Karpas-422 (cell line): ENCODE results near the gene SBNO2. TPM values are rescaled to one million over a fixed set of nuclear protein-coding genes. Genes with fewer than 3 reads are reported as not detected.
A peak's percentile ranks its signal among the peaks of the same experiment; 100 is the strongest.

Source experiments
- DNase-seq: peaks from one replicate; pipeline ENCODE4 v3.0.0-alpha.2; 2015
- H2AFZ ChIP-seq: fragments of 200-600 bp; sonication (generic); 2 replicates; pipeline ENCODE4 v1.6.1; 2014; ENCODE audit warnings: antibody characterized with exemption, low read length, mixed read lengths
- H3K27ac ChIP-seq: fragments of 200-600 bp; sonication (generic); 2 replicates; pipeline ENCODE4 v1.5.1; 2014; ENCODE audit warnings: mild to moderate bottlenecking, low read length, moderate library complexity
- H3K27me3 ChIP-seq: fragments of 200-600 bp; sonication (generic); 2 replicates; pipeline ENCODE4 v1.6.1; 2014; ENCODE audit warnings: low read length, mixed read lengths
- H3K36me3 ChIP-seq: fragments of 200-600 bp; sonication (generic); 2 replicates; pipeline ENCODE4 v1.6.1; 2014; ENCODE audit warnings: low read length, mixed read lengths; ENCODE audit not compliant: insufficient read depth
- H3K4me1 ChIP-seq: fragments of 200-600 bp; sonication (generic); 2 replicates; pipeline ENCODE4 v1.6.1; 2014; ENCODE audit warnings: mild to moderate bottlenecking, low read length, mixed read lengths
- H3K4me2 ChIP-seq: fragments of 200-600 bp; sonication (generic); 2 replicates; pipeline ENCODE4 v1.6.1; 2014; ENCODE audit warnings: low read length, low read depth, mild to moderate bottlenecking; ENCODE audit not compliant: poor library complexity, severe bottlenecking
- H3K4me3 ChIP-seq: fragments of 200-600 bp; sonication (generic); 2 replicates; pipeline ENCODE4 v1.5.1; 2014; ENCODE audit warnings: mild to moderate bottlenecking, antibody characterized with exemption, low read length, mixed read lengths
- H3K79me2 ChIP-seq: fragments of 200-600 bp; sonication (generic); 2 replicates; pipeline ENCODE4 v1.6.1; 2014; ENCODE audit warnings: mild to moderate bottlenecking, low read length, mixed read lengths
- H3K9ac ChIP-seq: fragments of 200-600 bp; sonication (generic); 2 replicates; pipeline ENCODE4 v1.6.0; 2014; ENCODE audit warnings: low read length
- H3K9me2 ChIP-seq: fragments of 200-600 bp; sonication (generic), shearing (Covaris generic); replicated peaks from 2 replicates; pipeline ENCODE4 v1.6.0; 2014; ENCODE audit warnings: mild to moderate bottlenecking, low read length, moderate library complexity; ENCODE audit not compliant: insufficient read depth
- H3K9me3 ChIP-seq: fragments of 300-700, 200-600 bp; sonication (generic); 2 replicates; pipeline ENCODE4 v1.6.1; 2014; ENCODE audit warnings: low read length, mixed read lengths
- H4K20me1 ChIP-seq: fragments of 200-600 bp; sonication (generic); 2 replicates; pipeline ENCODE4 v1.6.1; 2014; ENCODE audit warnings: mild to moderate bottlenecking, antibody characterized with exemption, low read length, low read depth; ENCODE audit not compliant: insufficient read depth
- total RNA-seq: library from RNA; depleted of rRNA; stranded (reverse); fragments of >200 nt; shearing (Covaris generic); gene quantifications from 2 replicates; pipeline ENCODE4 v1.2.3, GENCODE V29; 2014; ENCODE audit warnings: low replicate concordance

The SBNO2 gene
- total RNA-seq, 1 experiment from 2014 or later: 7.9 TPM

DNA sequence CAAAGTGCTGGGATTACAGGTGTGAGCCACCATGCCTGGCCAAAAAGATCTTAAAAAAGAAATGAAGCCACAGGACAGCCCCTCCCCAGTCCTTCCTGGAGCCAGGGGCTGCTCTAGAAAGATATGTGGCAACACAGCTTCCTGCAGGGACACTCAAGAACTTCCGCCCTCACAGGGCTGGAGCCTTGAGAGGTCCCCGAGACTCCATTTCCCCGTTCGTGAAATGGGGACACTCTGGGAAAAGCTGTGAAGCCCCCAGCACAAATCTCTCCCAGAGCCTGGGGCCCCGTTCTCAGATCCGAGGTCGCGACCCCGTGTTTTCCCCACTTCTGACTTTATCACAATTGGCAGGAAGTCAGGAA lies 72.8 kb downstream of the SBNO2 start:
- H3K27me3 ChIP-seq: no peaks in the 10 kb centered on the region
- H3K9me3 ChIP-seq: no peaks in the 10 kb centered on the region
- no peak overlapping the region for H3K9ac ChIP-seq
- H3K79me2 ChIP-seq: peaks cover 14% of the 10 kb centered on the region
- H3K27ac ChIP-seq: no peak overlapping the region
- H3K9me2 ChIP-seq: no peaks in the 10 kb centered on the region
- no peak for DNase-seq
- H3K4me2 ChIP-seq: no peak overlapping the region
- peaks cover 5% of the 10 kb centered on the region; the same call in 1 of the 2 replicates for H4K20me1 ChIP-seq
- no peak overlapping the region for H2AFZ ChIP-seq
- no peaks in the 10 kb centered on the region for H3K36me3 ChIP-seq
- peaks cover 25% of the 10 kb centered on the region for H3K4me1 ChIP-seq
- H3K4me3 ChIP-seq: no peak overlapping the region

DNA sequence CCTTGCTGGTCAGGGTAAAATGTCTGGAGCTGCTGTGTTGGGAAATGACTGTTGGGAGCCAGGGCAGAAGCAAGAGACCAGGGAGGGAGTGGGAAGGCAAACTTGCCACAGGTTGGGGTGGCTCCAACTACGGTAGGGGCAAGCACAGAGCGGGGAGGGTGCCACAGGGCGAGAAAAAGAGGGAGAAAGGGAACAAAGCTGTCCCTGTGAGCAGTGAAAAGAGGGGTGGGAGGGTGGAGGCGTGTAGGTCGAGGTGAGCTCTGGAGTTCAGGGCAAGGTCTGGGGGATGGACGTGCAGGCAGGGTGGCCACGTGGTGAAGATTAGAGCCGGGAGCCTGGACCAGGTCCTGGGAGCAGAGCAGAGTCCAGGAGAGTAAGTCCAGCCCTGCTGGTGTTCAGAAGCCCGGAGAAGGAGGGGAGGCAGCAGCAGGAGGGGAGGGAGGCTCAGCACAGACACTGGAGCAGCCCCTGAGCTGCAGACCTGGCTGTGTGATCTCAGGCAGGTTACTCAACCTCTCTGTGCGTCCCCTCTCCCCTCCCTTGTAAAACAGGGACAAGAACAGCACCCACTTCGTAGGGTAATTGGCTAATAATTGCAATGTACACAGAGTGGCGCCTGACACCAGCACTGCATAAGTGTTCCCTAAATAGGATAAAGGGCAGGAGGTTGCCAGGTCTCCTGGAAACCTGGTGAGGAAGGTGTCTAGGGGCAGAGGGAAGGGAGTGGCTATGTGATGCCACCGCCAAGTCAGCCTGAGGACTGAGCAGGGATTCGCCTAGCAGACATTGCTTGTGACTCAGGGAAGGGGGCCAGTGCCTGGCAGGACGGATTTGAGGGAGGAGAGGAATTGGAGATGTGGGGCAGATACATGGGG lies 75.7 kb downstream of the SBNO2 start:
- no peaks in the 10 kb centered on the region for H3K9me2 ChIP-seq
- no peak overlapping the region for H3K27ac ChIP-seq
- no peak overlapping the region for H2AFZ ChIP-seq
- peaks cover 27% of the 10 kb centered on the region for H3K4me1 ChIP-seq
- no peak overlapping the region for H3K4me3 ChIP-seq
- H3K4me2 ChIP-seq: no peak overlapping the region
- no peaks in the 10 kb centered on the region for H3K9me3 ChIP-seq
- no peak for DNase-seq
- peaks cover 17% of the 10 kb centered on the region for H4K20me1 ChIP-seq
- H3K9ac ChIP-seq: no peak overlapping the region
- no peaks in the 10 kb centered on the region for H3K27me3 ChIP-seq
- H3K79me2 ChIP-seq: peaks cover 18% of the 10 kb centered on the region
- no peaks in the 10 kb centered on the region; the same call in 1 of the 2 replicates for H3K36me3 ChIP-seq

DNA sequence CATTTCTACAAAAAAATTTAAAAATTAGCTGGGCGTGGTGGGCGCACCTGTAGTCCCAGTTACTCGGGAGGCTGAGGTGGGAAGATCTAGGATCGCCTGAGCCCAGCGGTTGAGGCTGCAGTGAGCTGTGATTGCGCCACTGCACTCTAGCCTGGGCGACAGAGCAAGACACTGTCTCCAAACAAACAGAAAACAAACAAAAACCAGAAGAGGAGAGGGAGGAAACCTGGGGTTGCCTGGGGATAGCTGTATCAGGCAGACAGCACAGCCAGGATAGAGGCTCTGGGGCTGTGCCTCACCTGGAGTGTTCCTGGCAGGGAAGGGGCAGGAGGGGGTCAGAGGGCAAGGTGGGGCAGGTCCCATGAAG lies 76.3 kb downstream of the SBNO2 start:
- no peaks in the 10 kb centered on the region; the same call in 1 of the 2 replicates for H3K36me3 ChIP-seq
- no peak overlapping the region for H2AFZ ChIP-seq
- peaks cover 21% of the 10 kb centered on the region for H3K4me1 ChIP-seq
- H3K4me2 ChIP-seq: no peak overlapping the region
- no peak overlapping the region for H3K27ac ChIP-seq
- DNase-seq: no peak
- H3K79me2 ChIP-seq: peaks cover 24% of the 10 kb centered on the region
- H4K20me1 ChIP-seq: peaks cover 22% of the 10 kb centered on the region
- H3K27me3 ChIP-seq: no peaks in the 10 kb centered on the region
- H3K4me3 ChIP-seq: no peak overlapping the region
- no peak overlapping the region for H3K9ac ChIP-seq
- H3K9me3 ChIP-seq: no peaks in the 10 kb centered on the region
- H3K9me2 ChIP-seq: no peaks in the 10 kb centered on the region

DNA sequence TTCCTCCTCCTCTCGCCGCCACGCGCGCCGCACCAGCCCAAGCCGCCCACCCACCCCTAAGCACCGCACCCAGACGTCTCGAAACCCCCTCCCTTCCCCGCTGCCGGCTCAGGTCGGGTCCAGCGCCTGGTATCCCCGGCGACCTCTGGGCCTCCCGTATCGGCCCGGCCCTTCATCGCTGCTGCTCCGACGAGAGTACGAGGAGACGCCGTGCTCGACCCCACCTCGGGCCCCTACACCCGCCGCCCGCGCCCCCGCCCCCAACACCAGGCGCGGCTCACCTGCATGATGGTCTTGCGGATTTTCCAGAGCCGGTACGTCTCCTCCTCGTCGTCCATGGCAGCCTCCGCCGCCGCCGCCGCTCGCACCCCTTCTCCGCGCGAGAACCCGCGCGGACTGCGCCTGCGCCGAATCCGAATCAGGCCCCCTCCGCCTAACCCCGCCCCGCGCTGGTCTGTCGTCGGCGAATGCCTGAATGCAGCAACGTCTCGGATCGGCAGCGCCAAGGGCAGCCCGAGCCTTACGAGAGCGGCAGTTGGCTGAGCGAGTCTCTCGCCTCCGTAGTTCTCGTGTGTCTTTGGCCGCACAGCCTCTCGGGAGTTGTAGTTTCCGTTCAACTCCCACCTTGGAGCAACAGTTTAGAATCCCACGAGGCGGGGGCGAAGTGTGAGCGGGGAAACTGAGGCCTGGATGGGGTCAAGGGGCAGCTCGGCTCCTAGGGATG lies 78.9 kb downstream of the SBNO2 start, which contains the start of gene POLR2E:
TSS of gene POLR2E (minus strand) at position 398 of the 724 bp plus-strand sequence. CDS start at position 338, 60 bp downstream.
- DNase-seq: peak; percentile 99
- H3K9me3 ChIP-seq: no peaks in the 10 kb centered on the region
- H3K9me2 ChIP-seq: no peaks in the 10 kb centered on the region
- peaks cover 3% of the 10 kb centered on the region; the same call in 1 of the 2 replicates for H3K36me3 ChIP-seq
- H3K27ac ChIP-seq: peak within 1 kb of the TSS; percentile 42; the same call in 1 of the 2 replicates
- peaks cover 24% of the 10 kb centered on the region for H3K79me2 ChIP-seq
- peak within 1 kb of the TSS; percentile 92 for H3K4me2 ChIP-seq
- peak within 1 kb of the TSS; percentile 100 for H3K4me3 ChIP-seq
- H4K20me1 ChIP-seq: peaks cover 22% of the 10 kb centered on the region
- H3K9ac ChIP-seq: peak within 1 kb of the TSS; percentile 99
- H3K27me3 ChIP-seq: no peaks in the 10 kb centered on the region
- peak within 1 kb of the TSS; percentile 70 for H2AFZ ChIP-seq
- peaks cover 18% of the 10 kb centered on the region for H3K4me1 ChIP-seq

DNA sequence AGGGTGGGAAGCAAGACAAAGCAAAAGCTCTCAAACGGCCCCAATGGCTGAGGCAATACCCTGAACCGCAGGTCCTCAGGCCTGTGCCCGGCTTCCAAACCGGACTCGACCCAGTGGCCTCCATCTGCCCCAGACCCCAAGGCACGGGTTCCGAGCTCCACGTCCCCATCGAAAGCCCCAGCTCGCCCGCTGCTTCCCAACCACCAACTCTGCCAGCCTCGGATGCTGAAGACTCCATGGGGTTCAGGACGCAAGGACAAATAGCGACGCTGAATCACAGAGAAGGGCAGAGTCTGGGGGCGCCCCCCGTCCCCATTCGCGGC lies 79.5 kb downstream of the SBNO2 start:
- Histone ChIP-seq H3K4me2 (peak overlapping the region; percentile 92), H3K4me3 (peak overlapping the region; percentile 100), H3K9ac (peak overlapping the region; percentile 99), H2AFZ (no peak overlapping the region), H3K36me3 (peaks cover 3% of the 10 kb centered on the region; the same call in 1 of the 2 replicates), H3K27me3 (no peaks in the 10 kb centered on the region), H3K9me3 (no peaks in the 10 kb centered on the region), H3K27ac (peak overlapping the region; percentile 42; the same call in 1 of the 2 replicates), H3K9me2 (no peaks in the 10 kb centered on the region), H4K20me1 (peaks cover 24% of the 10 kb centered on the region), H3K79me2 (peaks cover 24% of the 10 kb centered on the region), H3K4me1 (peaks cover 20% of the 10 kb centered on the region)
- DNase-seq: no peak

DNA sequence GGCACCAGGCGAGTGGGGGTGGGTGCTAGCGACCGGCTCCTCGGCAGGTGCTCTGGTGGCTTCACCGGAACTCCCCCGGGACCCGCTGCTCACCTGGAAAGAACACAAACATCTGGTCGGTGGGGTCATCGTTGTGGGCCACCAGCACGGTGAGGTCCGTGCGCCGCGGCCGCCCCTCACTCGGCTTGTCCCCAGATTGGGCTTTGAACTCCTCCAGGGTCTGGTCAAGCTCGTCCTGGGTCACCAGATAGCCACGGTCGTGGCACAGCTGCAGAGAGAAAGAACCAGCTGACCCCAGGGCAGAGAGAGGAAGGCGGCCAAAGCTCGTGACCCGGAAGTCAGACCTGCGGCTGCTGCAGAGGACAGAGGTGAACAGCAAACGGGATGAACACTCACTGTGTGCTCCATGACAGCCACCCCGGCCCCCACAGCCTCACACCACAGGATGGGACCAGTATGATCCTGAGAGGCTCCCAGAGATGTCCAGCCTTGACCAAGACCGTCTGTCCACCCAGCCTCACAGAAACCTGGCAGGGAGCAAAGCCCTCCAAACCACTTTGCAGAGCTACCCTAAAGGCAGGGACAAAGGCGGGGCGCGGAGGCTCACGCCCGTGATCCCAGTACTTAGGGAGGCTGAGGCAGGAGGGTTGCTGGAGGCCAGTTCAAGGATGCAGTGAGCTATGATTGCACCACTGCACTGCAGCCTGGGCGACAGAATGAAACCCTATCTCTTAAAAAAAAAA lies 80.1 kb downstream of the SBNO2 start:
- Histone ChIP-seq H3K27ac (peak overlapping the region; percentile 13; the same call in 1 of the 2 replicates), H3K9me2 (no peaks in the 10 kb centered on the region), H4K20me1 (peaks cover 26% of the 10 kb centered on the region), H3K4me1 (peaks cover 27% of the 10 kb centered on the region), H3K9me3 (no peaks in the 10 kb centered on the region), H3K27me3 (no peaks in the 10 kb centered on the region), H3K9ac (peak overlapping the region; percentile 99), H3K4me2 (peak overlapping the region; percentile 92), H3K79me2 (peaks cover 24% of the 10 kb centered on the region), H3K4me3 (peak overlapping the region; percentile 100), H3K36me3 (peaks cover 5% of the 10 kb centered on the region; the same call in 1 of the 2 replicates), H2AFZ (no peak overlapping the region)
- no peak for DNase-seq

DNA sequence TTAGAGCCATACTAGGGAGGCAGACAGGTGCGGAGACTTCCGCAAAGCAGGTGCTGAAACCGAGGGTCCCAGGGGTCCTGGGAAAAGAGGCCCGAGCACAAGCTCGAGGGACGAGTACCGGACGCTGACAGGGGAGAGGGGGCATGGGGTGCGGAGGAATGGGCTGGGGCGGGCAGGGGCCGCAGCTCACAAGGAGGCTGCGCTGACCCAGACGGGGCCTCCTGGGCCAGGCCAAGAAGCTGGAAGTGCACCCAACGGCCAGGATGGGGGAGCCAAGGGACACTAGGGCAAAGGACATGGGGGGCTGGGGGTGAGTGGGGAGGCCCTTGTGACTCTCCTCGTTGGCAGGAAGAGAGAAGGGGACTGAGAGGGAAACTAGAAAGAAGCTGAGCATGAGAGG lies 80.7 kb downstream of the SBNO2 start:
- H3K4me3 ChIP-seq: peak overlapping the region; percentile 100; the same call in 1 of the 2 replicates
- no peak overlapping the region for H2AFZ ChIP-seq
- H4K20me1 ChIP-seq: peaks cover 26% of the 10 kb centered on the region
- H3K4me1 ChIP-seq: peaks cover 33% of the 10 kb centered on the region
- peaks cover 24% of the 10 kb centered on the region for H3K79me2 ChIP-seq
- H3K27ac ChIP-seq: no peak overlapping the region
- H3K4me2 ChIP-seq: peak overlapping the region; percentile 92
- H3K9me2 ChIP-seq: no peaks in the 10 kb centered on the region
- H3K27me3 ChIP-seq: no peaks in the 10 kb centered on the region
- no peak for DNase-seq
- H3K9me3 ChIP-seq: no peaks in the 10 kb centered on the region
- H3K9ac ChIP-seq: peak overlapping the region; percentile 99
- H3K36me3 ChIP-seq: peaks cover 5% of the 10 kb centered on the region; the same call in 1 of the 2 replicates
